Diencephalon (tissue), 1 donor: ENCODE data around the gene TMEM234. TPM values are rescaled to one million over a fixed set of nuclear protein-coding genes. Genes with fewer than 3 reads are reported as not detected.

ENCODE experiments used
- small RNA-seq: library from RNA; depleted of rRNA; stranded (forward); fragments of <200 nt; gene quantifications from one replicate; pipeline ENCODE3, GENCODE V24; 2014
- total RNA-seq: library from RNA; depleted of rRNA; stranded (reverse); fragments of >200 nt; gene quantifications from one replicate; pipeline ENCODE4 v1.2.3, GENCODE V29; 2014

The TMEM234 gene
- 14.8 TPM for total RNA-seq

DNA sequence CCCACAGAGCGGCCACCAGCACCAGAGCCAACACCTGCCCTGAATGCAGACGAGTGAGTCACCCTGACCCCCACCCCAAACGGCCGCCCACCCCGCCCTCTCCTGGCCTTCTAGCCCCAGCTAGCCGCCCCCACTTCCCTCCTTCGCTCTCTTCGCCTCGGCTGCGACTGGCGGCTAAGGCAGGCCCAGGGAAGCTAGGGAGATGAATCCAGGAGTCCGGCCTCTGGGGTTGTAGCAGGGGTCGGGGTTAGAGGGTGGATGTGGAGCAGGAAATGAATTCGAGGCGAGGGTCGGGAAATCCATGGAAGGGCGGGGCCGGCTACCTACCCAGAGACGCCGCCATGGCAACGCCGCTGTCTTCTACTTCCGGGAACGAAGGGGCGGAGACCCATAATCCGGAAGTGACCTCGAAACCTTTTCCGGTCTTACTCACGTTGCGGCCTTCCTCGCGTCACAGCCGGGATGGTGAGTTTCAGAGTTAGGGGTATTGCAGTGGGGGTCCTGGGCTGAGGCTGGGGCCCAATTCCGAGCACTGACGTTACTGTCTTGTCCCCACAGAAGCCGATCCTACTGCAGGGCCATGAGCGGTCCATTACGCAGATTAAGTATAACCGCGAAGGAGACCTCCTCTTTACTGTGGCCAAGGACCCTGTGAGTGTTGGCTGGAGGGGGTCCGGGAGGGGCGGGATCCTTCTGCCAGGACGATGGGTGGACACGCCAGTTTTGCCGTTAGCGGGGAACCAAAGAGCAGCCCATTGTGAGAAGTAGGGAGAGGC lies at the start of gene TMEM234, which contains the start of gene EIF3I:
TMEM234 (minus strand) TSS at position 374 of the 776 bp plus-strand sequence; CDS start at position 343, 31 bp downstream.
EIF3I (plus strand) TSS at position 428 of the 776 bp plus-strand sequence; CDS start at position 463, 35 bp downstream.

DNA sequence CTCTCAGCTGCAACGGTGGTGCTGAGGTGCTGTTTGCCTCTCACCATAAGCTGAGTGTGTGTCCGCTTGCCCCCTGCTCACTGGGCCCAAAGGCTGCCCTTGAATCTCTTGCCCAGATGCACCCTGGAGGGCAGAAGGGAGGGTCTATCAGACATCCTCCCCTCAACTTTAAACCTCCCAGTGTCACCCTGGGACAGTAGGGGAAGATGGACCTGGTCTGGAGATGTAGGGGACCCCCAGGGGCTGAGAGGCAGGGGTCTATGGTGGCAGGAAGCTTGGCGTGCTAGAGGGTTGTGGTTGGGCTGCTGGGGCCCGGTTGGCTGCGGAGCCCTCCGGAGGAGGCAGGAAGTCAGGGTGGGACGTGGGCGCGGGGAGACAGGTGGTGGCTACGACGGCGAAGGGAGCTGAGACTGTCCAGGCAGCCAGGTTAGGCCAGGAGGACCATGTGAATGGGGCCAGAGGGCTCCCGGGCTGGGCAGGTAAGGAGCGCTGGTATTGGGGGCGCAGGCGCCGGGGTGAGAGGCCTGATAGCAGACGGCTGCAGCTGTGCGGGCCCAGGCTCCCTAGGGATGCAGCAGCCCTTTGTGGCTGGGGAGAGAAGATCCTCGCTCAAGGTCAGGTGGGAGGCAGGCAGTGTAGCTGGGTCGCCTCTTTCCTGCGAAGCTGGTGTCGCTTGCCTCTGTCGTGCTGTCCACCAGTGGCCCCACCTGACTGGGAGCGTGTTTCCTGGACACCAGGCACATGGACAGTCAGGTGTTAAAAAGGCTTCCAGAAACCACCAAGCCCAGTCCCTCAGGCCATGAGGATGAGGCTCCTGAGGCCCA lies 29.0 kb upstream of the TMEM234 start, which contains the start of gene LCK:
LCK (plus strand) TSS at position 373 of the 824 bp plus-strand sequence. CDS start 23,065 bp downstream, outside the sequence.

DNA sequence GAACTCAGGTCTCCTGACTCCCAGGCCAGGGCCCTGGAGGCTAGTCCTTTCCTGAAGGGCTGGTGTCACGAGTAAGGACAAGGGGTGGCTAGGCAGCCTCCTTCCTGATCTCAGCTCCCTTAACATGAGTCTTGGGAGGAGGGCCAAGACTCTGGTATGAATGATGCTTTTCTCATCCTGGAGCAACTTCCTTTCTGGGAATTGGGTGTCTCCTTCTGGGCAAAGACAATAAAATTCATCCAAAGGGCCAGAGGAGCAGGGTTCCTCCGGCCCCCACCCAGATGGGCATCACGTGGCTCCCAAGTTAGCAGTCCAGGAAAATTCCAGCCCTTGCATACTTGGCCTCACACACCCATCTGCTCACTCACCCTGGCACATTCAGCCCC lies 24.7 kb upstream of the TMEM234 start, which contains the start of gene FAM167B:
FAM167B (plus strand) TSS at position 335 of the 386 bp plus-strand sequence. CDS start 200 bp downstream, outside the sequence.

DNA sequence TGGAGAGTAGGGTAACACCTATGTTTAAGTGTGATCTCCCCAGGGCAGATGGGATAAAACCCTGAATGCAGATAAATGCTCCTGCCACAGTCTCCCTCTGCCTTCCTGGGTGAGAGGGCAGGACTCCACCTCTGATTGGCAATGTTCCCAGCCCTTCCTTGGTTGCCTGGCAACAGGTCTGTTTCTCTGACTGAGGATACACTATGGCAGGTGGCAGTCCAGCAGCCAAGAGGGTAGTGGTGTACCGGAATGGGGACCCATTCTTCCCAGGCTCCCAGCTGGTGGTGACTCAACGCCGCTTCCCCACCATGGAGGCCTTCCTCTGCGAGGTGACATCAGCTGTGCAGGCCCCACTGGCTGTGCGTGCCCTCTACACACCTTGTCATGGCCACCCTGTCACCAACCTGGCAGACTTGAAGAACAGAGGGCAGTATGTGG lies 13.2 kb downstream of the TMEM234 start, which contains the start of gene DCDC2B:
DCDC2B (plus strand) TSS at position 199 of the 438 bp plus-strand sequence; CDS start at position 204, 5 bp downstream.

DNA sequence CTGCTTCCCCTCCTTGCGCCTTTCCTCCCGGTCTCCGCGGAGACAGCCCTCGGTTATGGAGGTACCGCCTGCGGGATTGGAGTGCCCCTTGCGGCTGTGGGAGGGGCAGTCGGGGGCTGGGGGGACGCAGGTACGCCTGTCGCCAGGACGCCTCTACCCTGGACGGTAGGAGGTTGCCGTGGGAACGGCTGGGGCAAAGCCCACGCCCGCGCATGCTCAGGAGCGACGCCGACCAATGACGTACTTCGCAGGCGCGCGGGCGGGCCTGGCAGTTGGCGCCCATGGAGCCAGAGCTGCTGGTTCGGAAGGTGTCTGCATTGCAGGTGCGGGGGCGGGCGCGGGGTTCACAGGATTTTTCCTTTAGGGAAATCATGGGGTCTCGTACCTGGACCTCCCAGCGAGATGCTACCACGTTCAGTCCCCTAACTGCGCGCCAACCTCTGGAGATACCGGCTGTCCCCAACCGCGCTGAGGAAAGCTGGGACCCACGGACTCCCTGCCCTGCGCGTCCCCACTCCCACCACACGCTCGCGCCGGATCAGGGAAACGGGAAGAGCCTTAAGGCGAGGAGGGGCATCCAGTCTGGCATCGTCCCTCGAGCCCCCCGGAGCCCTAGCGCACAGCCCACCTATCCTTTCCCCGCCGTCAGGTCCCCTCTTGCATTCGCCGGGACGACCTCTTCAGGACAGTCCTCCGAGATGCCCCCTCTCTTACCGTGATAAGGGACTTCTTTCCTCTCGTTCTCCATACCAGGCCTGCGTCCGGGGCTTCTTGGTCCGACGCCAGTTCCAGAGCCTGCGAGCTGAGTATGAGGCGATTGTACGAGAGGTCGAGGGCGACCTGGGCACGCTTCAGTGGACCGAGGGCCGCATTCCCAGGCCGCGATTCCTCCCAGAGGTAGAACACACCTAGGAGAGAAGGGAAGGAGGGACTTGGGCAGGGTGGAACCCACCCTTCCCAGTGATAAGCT lies 16.5 kb downstream of the TMEM234 start, which contains the start of gene IQCC:
IQCC (plus strand) TSS at position 271 of the 970 bp plus-strand sequence; CDS start at position 282, 11 bp downstream.

DNA sequence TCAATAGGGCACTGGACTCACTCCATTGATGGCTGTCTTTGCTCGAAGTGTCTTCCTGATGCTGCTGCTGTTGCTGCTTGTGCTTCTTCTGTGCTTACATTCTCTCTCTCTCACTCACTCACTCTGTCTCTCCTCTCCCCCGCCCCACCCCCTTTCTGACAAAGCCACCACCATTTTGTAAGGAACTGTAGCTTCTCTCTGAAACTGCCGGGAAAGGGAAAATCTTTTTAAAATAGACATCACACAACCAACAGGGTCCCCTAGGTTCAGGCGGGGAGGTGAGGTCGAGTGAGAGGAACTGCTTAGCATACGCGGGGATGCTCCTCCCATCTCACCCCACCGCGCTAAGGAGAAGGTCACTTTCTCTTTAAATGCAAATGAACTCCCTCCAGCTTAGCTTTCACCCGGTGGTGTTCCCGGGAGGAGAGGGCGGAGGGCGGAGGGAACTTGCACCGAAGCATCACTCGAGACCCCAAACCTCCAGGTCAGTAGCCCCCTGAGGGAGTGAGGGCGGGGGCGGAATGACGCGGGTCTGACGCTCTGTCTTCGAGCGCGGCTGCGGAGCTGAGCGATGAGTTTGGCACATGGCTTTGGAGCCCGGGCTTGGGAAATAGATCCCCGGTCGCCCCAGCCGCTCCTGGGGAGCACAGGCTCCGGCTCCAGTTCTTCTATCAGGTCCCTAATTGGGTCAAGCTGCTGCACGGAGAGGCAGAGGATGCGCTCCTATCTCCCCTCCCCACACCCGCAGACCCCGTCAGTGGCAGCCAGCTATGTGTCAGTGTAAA lies 21.7 kb downstream of the TMEM234 start, which contains the start of gene CCDC28B:
CCDC28B (plus strand) TSS at position 370 of the 785 bp plus-strand sequence. CDS start 1,341 bp downstream, outside the sequence.

DNA sequence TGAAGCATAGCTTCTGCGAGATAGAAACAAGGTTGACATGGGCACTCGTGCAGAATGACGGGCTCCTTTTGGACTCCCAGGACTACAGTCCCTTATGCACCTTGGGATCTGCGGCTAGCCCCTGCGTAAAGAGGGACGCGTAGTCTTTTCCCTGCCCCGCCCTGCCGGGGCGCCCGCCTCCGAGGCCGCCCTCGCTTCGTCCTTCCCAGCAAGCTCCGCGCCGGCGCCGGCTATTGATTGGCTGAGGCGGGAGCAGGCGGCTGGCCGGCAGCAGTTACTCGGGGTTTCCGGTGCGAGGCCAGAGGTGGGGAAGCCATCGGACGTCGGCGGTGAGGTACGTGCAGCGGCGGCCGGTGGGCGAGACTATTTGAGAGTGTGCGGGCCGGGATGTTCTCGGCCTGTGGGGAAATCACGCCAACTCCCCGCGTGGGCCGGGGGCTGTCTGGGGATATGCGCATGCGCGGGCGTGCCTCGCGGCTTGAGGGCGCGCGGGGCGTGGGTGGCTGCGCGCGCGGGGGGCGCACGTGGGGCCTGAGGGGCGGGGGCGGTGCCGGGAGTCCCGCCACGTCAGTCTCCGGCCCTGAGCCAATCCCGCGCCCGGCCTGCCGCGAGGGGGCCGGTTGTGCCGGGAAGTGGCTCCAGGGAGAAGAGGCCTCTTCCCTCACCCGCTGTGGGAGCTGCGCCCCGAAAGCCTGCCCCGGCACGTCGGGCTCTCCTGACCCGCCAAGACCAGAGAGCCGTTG lies 42.5 kb downstream of the TMEM234 start, which contains the start of gene TXLNA:
TXLNA (plus strand) TSS at position 233 of the 743 bp plus-strand sequence. CDS start 671 bp downstream, outside the sequence.

Small RNAs within 50 kb of the gene (small RNA-seq; reads per million reads assigned to genes)
- not detected for gene RF00017

Other genes with a start within 250 kb of the TMEM234 start
- gene KHDRBS1, start 208.5 kb downstream of the TMEM234 start, total RNA-seq: 102 TPM
- gene TMEM39B, start 149.4 kb downstream of the TMEM234 start, total RNA-seq: 7.2 TPM
- gene KPNA6, start 114.3 kb downstream of the TMEM234 start, total RNA-seq: 36.2 TPM
- 26.3 TPM for gene TXLNA, start 42.7 kb downstream of the TMEM234 start, total RNA-seq
- gene CCDC28B, start 21.8 kb downstream of the TMEM234 start, total RNA-seq: 23.5 TPM
- 4.6 TPM for gene IQCC, start 16.7 kb downstream of the TMEM234 start, total RNA-seq
- not detected for gene DCDC2B, start 13.3 kb downstream of the TMEM234 start, total RNA-seq
- 107 TPM for gene EIF3I, start 54 bp upstream of the TMEM234 start, total RNA-seq
- 0.46 TPM for gene FAM167B, start 24.9 kb upstream of the TMEM234 start, total RNA-seq
- 0.23 TPM for gene LCK, start 28.9 kb upstream of the TMEM234 start, total RNA-seq
- 27.0 TPM for gene HDAC1, start 69.7 kb upstream of the TMEM234 start, total RNA-seq
- 264 TPM for gene MARCKSL1, start 113.9 kb upstream of the TMEM234 start, total RNA-seq
- gene FAM229A, start 140.1 kb upstream of the TMEM234 start, total RNA-seq: 2.3 TPM
- gene TSSK3, start 140.2 kb upstream of the TMEM234 start, total RNA-seq: not detected
- gene BSDC1, start 172.1 kb upstream of the TMEM234 start, total RNA-seq: 58.4 TPM
- gene ZBTB8B, start 242.7 kb upstream of the TMEM234 start, total RNA-seq: 16.4 TPM